ENCODE measurements around the gene TRIM75. TPM values are rescaled to one million over a fixed set of nuclear protein-coding genes. Genes with fewer than 3 reads are reported as not detected.

The TRIM75 gene
- total RNA-seq, 1 donor from 2014 or later: not detected

DNA sequence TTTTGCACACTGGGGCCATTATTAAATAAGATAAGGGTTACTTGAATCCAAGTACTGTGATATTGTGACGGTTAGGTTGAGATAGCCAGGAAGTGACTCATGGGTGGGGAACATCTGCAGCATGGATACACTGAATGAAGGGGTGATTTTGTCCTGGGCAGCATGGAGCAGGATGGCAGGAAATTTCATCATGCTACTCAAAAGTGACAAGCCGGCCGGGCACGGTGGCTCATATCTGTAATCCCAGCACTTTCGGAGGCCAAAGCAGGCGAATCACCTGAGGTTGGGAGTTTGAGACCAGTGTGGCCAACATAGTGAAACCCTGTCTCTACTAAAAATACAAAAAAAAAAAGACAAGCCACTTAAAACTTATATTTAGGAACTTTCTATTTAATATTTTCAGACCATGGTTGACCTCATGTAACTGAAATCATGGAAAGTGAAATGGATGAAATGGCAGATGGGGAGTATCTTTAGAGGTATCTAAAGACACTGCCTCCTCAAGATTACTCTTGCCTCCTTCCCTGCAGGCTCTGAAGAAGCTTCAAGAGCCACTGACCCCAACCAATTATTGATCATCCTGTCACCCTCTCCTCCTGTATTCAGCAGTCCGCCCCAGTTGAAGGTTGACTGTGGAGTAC, 25.8 kb upstream of the TRIM75 start:
- Histone ChIP-seq H3K27me3 (ENCODE audit: control insufficient read depth, insufficient read depth, low read length) (no peaks in the 10 kb centered on the region), H3K36me3 (ENCODE audit: control insufficient read depth, insufficient read depth, low read length) (no peaks in the 10 kb centered on the region), H3K4me3 (ENCODE audit: low read depth, low read length) (no peak overlapping the region)
- no peak for DNase-seq (ENCODE audit: low read depth)
- TF ChIP-seq, protein P1, sequence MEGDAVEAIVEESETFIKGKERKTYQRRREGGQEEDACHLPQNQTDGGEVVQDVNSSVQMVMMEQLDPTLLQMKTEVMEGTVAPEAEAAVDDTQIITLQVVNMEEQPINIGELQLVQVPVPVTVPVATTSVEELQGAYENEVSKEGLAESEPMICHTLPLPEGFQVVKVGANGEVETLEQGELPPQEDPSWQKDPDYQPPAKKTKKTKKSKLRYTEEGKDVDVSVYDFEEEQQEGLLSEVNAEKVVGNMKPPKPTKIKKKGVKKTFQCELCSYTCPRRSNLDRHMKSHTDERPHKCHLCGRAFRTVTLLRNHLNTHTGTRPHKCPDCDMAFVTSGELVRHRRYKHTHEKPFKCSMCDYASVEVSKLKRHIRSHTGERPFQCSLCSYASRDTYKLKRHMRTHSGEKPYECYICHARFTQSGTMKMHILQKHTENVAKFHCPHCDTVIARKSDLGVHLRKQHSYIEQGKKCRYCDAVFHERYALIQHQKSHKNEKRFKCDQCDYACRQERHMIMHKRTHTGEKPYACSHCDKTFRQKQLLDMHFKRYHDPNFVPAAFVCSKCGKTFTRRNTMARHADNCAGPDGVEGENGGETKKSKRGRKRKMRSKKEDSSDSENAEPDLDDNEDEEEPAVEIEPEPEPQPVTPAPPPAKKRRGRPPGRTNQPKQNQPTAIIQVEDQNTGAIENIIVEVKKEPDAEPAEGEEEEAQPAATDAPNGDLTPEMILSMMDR (IDR thresholded peaks at IDR 0.05; ENCODE audit: insufficient read depth, low read length, poor library complexity, severe bottlenecking): no peak

DNA sequence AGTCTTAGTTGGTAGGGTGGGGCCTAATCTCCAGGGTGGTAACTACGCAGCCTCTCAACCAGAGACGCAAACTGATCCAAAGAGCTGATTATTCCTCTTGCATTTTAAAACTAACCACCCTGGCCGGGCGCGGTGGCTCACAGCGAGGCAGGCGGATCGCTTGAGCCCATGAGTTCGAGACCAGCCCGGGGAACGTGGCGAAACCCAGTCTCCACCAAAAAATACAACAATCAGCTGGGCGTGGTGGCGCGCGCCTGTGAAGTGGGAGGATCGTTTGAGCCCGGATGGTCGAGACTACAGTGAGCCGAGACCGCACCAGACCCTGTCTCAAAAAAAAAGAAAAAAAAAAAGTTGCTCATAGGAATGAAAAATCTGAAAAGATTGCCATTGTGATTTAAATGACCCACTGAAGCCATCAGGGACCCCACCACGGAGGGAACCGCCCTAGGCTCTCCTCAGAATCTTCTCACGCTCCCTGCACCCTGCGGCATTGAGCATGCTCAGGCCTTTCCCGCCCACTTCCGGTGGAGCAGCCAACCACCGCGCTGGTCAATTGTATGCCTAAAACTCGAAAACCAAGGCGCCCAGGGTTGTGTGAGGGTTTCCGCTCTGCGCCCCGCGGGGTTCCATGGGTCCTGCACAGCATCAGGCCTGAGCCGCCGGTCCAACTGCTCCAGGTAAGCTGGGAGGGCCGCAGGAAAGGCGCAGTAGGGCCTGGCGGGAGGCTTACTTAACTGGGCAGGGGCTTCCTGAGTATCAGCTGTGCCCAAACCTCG, 22.0 kb upstream of the TRIM75 start, which contains the start of gene TRIM60:
TSS of gene TRIM60 (plus strand) at position 564 of the 776 bp plus-strand sequence. CDS start 8,074 bp downstream, outside the sequence.
- DNase-seq (ENCODE audit: low read depth): no peak
- no peaks in the 10 kb centered on the region for H3K36me3 ChIP-seq (ENCODE audit: control insufficient read depth, insufficient read depth, low read length)
- TF ChIP-seq, protein P1 (IDR thresholded peaks at IDR 0.05; ENCODE audit: insufficient read depth, low read length, poor library complexity, severe bottlenecking): no peak
- no peak within 1 kb of the TSS for H3K4me3 ChIP-seq (ENCODE audit: low read depth, low read length)
- H3K27me3 ChIP-seq (ENCODE audit: control insufficient read depth, insufficient read depth, low read length): no peaks in the 10 kb centered on the region

- DNase-seq (ENCODE audit: low read depth): no peak
- TF ChIP-seq, protein P1 (IDR thresholded peaks at IDR 0.05; ENCODE audit: insufficient read depth, low read length, poor library complexity, severe bottlenecking): no peak
- H3K27me3 ChIP-seq (ENCODE audit: control insufficient read depth, insufficient read depth, low read length): no peaks in the 10 kb centered on the region
- no peak overlapping the region for H3K4me3 ChIP-seq (ENCODE audit: low read depth, low read length)
- H3K36me3 ChIP-seq (ENCODE audit: control insufficient read depth, insufficient read depth, low read length): no peaks in the 10 kb centered on the region
Measured at GRCh38 chr4:165048170-165048569, 5.5 kb upstream of the TRIM75 start.

- TF ChIP-seq, protein P1 (IDR thresholded peaks at IDR 0.05; ENCODE audit: insufficient read depth, low read length, poor library complexity, severe bottlenecking): no peak
- Histone ChIP-seq H3K4me3 (ENCODE audit: low read depth, low read length) (no peak overlapping the region), H3K27me3 (ENCODE audit: control insufficient read depth, insufficient read depth, low read length) (no peaks in the 10 kb centered on the region), H3K36me3 (ENCODE audit: control insufficient read depth, insufficient read depth, low read length) (no peaks in the 10 kb centered on the region)
- no peak for DNase-seq (ENCODE audit: low read depth)
Measured at GRCh38 chr4:165052627-165053026, 1.0 kb upstream of the TRIM75 start.

DNA sequence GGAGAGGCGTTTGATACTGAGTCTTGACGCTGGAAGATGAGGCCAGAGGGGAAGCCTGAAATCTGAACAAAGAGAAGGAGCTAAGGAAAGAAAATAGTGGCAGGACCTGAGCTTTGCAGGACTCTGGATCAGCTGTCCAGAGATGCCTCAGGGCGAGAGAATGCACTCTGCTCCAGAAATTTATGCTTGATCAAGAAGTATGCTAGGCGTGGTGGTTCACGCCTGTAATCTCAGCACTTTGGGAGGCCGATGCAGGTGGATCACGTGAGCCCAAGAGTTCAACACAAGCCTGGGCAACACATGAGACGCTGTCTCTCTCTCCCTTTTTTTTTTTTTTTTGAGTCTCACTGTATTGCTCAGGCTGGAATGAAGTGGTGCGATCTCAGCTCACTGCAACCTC, 1.9 kb downstream of the TRIM75 start:
- no peaks in the 10 kb centered on the region for H3K27me3 ChIP-seq (ENCODE audit: control insufficient read depth, insufficient read depth, low read length)
- no peak for DNase-seq (ENCODE audit: low read depth)
- no peak overlapping the region for H3K4me3 ChIP-seq (ENCODE audit: low read depth, low read length)
- no peaks in the 10 kb centered on the region for H3K36me3 ChIP-seq (ENCODE audit: control insufficient read depth, insufficient read depth, low read length)
- TF ChIP-seq, protein P1 (IDR thresholded peaks at IDR 0.05; ENCODE audit: insufficient read depth, low read length, poor library complexity, severe bottlenecking): no peak

Measured in kidney epithelial cell (primary cell).